OCI-LY7 (cell line): ENCODE data around the gene PDE11A.

Experiments used
- EZH2phosphoT487 ChIP-seq: fragments of 200-600 bp; sonication (generic); IDR thresholded peaks from 2 replicates; pipeline ENCODE4 v1.6.1; 2018; ENCODE audit warnings: low read depth, borderline replicate concordance, mild to moderate bottlenecking, mixed run types, antibody characterized with exemption, low read length, moderate library complexity, mixed read lengths
- TF ChIP-seq, protein P1 (sequence below): fragments of 200-600 bp; sonication (generic); conservative IDR thresholded peaks from 2 replicates; pipeline ENCODE4 v1.5.1; 2014; ENCODE audit warnings: mild to moderate bottlenecking, antibody characterized with exemption, low read length, moderate library complexity, mixed read lengths

DNA sequence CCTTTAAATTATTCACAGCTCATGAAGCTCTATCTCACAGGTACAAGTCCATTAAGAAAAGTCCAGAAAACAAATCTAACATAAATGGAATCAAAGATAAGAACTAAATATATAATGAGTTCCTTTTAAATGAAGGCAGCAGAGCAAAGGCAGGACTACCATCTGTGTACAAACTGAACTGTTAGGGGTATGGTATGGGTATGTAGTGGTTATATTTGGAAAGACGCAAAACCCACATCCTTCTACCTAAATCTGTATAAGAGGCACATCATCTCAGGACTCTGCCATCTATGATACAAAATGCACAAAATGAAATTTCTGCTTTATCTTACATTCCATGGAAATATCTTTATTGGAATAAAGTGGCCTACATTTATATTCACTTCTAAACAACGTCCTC lies 59.9 kb downstream of the PDE11A start:
- TF ChIP-seq, protein P1, sequence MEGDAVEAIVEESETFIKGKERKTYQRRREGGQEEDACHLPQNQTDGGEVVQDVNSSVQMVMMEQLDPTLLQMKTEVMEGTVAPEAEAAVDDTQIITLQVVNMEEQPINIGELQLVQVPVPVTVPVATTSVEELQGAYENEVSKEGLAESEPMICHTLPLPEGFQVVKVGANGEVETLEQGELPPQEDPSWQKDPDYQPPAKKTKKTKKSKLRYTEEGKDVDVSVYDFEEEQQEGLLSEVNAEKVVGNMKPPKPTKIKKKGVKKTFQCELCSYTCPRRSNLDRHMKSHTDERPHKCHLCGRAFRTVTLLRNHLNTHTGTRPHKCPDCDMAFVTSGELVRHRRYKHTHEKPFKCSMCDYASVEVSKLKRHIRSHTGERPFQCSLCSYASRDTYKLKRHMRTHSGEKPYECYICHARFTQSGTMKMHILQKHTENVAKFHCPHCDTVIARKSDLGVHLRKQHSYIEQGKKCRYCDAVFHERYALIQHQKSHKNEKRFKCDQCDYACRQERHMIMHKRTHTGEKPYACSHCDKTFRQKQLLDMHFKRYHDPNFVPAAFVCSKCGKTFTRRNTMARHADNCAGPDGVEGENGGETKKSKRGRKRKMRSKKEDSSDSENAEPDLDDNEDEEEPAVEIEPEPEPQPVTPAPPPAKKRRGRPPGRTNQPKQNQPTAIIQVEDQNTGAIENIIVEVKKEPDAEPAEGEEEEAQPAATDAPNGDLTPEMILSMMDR, result no peak
- TF ChIP-seq EZH2phosphoT487, result no peak
